ENCODE measurements around the gene NUP160. TPM values are rescaled to one million over a fixed set of nuclear protein-coding genes. Genes with fewer than 3 reads are reported as not detected.

Gene NUP160
- total and polyA plus RNA-seq, 2 of the 4 experiments (the other 2 are of a cell fraction): 12.5 to 35.0 TPM

- Histone ChIP-seq H2AK5ac (ENCODE audit: low read depth, low read length) (no peak overlapping the region), H3K79me1 (ENCODE audit: low read depth in 1 of 2, low read length in 2 of 2) (no peaks in the 10 kb centered on the region), H2BK120ac (ENCODE audit: low read depth, low read length) (no peak overlapping the region), H3K18ac (ENCODE audit: low read depth, low read length) (no peak overlapping the region), H4K20me1 (ENCODE audit: insufficient read depth, low read length) (no peaks in the 10 kb centered on the region), H3K4me3 (ENCODE audit: insufficient read depth, low read depth, low read length) (no peak overlapping the region), H4K91ac (ENCODE audit: insufficient read depth, low read depth, low read length) (no peak overlapping the region), H3K56ac (ENCODE audit: extremely low read depth, insufficient read depth, low read length) (no peak overlapping the region), H3K27ac (ENCODE audit: insufficient read depth, low read length) (no peak overlapping the region), H4K5ac (ENCODE audit: low read depth, low read length) (no peak overlapping the region), H3K23ac (ENCODE audit: low read depth, low read length) (no peak overlapping the region), H3K9ac (ENCODE audit: low read depth, low read length) (no peak overlapping the region), H2AFZ (replicated peaks; ENCODE audit: low read length, poor library complexity) (no peak overlapping the region), H3K4me1 (ENCODE audit: control insufficient read depth, insufficient read depth, low read length) (no peaks in the 10 kb centered on the region), H3K4me2 (ENCODE audit: low read depth, low read length) (no peak overlapping the region), H3K14ac (replicated peaks; ENCODE audit: low read depth, low read length) (no peak overlapping the region), H2BK20ac (ENCODE audit: low read depth, low read length) (no peak overlapping the region), H3K4ac (ENCODE audit: low read depth, low read length) (no peak overlapping the region), H3K27me3 (ENCODE audit: control insufficient read depth, insufficient read depth, low read length) (no peaks in the 10 kb centered on the region), H2BK15ac (ENCODE audit: low read depth, low read length) (no peak overlapping the region), H3K9me1 (ENCODE audit: insufficient read depth, low read length) (no peaks in the 10 kb centered on the region), H3K36me3 (ENCODE audit: control insufficient read depth, insufficient read depth, low read length) (no peaks in the 10 kb centered on the region), H2AK9ac (replicated peaks; ENCODE audit: low read depth, low read length, poor library complexity) (no peak overlapping the region), H4K8ac (ENCODE audit: low read depth in 2 of 2, low read length in 2 of 2) (no peak overlapping the region), H3K9me3 (ENCODE audit: control insufficient read depth, insufficient read depth, low read length) (no peaks in the 10 kb centered on the region), H2BK5ac (ENCODE audit: low read depth, low read length, poor library complexity, severe bottlenecking) (no peak overlapping the region)
- no CpG with 5 or more reads among the region's 3 CpGs for WGBS, 2 experiments (ENCODE audit: extremely low coverage in 2 of 2, insufficient read length in 1 of 2)
- no peak for ATAC-seq (ENCODE audit: low read depth)
- DNase-seq: no peak
- dilution Hi-C loops (cut with HindIII; ENCODE audit: low sequenced_read_pairs, unreplicated experiment): no loop called here
- TF ChIP-seq POLR2A (IDR thresholded peaks at IDR 0.05; ENCODE audit: low read depth, low read length): no peak
- CTCF ChIA-PET: no interaction called here
- POLR2A ChIA-PET (ENCODE audit: unreplicated experiment): interaction anchor here (0.7 kb wide), 1 partner anchor 11 kb away, joined by 3 read pairs; no protein-coding TSS in a partner anchor
- in situ Hi-C loops (cut with MboI; ENCODE audit: low sequenced_read_pairs): no loop called here
- intact Hi-C loops (cut with micrococcal nuclease): no loop called here
- BruUV-seq (replicated peaks): no TSS peak
Observed at GRCh38 chr11:47891886-47892285, 43.7 kb upstream of the NUP160 start.
